SU-DHL-6 (cell line): ENCODE results near the gene CLDN6.

Experiments used
- H2AFZ ChIP-seq: fragments of 200-600 bp; sonication (generic); 2 replicates; pipeline ENCODE4 v1.6.1; 2014; ENCODE audit warnings: low read depth, mild to moderate bottlenecking, moderate library complexity, mixed read lengths, antibody characterized with exemption, low read length; ENCODE audit not compliant: severe bottlenecking
- H3F3A ChIP-seq: fragments of 200-600 bp; shearing (Covaris generic); 2 replicates; pipeline ENCODE4 v1.6.0; 2016; ENCODE audit warnings: antibody characterized with exemption, mild to moderate bottlenecking; ENCODE audit not compliant: insufficient read depth
- H3K27ac ChIP-seq: fragments of 200-600 bp; sonication (generic); 2 replicates; pipeline ENCODE4 v1.5.1; 2016; ENCODE audit warnings: low read depth, mild to moderate bottlenecking, low read length, moderate library complexity, mixed read lengths
- H3K27me3 ChIP-seq: fragments of 200-600 bp; sonication (generic), shearing (Covaris generic); 2 replicates; pipeline ENCODE4 v1.6.0; 2014; ENCODE audit warnings: mild to moderate bottlenecking, low read length
- H3K36me3 ChIP-seq: fragments of 200-600 bp; sonication (generic); 2 replicates; pipeline ENCODE4 v1.6.1; 2014; ENCODE audit warnings: mild to moderate bottlenecking, low read length, mixed read lengths
- H3K4me2 ChIP-seq: fragments of 300-600, 200-600 bp; shearing (Covaris generic), sonication (generic); 2 replicates; pipeline ENCODE4 v1.6.0; 2014; ENCODE audit warnings: low read length, low read depth, mild to moderate bottlenecking; ENCODE audit not compliant: poor library complexity, severe bottlenecking
- H3K4me3 ChIP-seq: fragments of 200-600 bp; sonication (generic); 2 replicates; pipeline ENCODE4 v1.5.1; 2014; ENCODE audit warnings: antibody characterized with exemption, low read length, mild to moderate bottlenecking, mixed read lengths; ENCODE audit not compliant: insufficient read depth, poor library complexity, severe bottlenecking
- H3K79me2 ChIP-seq: fragments of 200-600 bp; sonication (generic); 2 replicates; pipeline ENCODE4 v1.6.1; 2014; ENCODE audit warnings: mild to moderate bottlenecking, low read length, moderate library complexity; ENCODE audit not compliant: insufficient read depth
- H3K9ac ChIP-seq: fragments of 200-600 bp; sonication (generic); 2 replicates; pipeline ENCODE4 v1.7.0; 2014; ENCODE audit warnings: mild to moderate bottlenecking, low read length
- H3K9me2 ChIP-seq: fragments of 200-600 bp; sonication (generic); replicated peaks from 2 replicates; pipeline ENCODE4 v1.6.1; 2014; ENCODE audit warnings: low read length; ENCODE audit not compliant: insufficient read depth
- H3K9me3 ChIP-seq: fragments of 200-600 bp; sonication (generic); 2 replicates; pipeline ENCODE4 v1.6.1; 2014; ENCODE audit warnings: low read length, mixed read lengths; ENCODE audit not compliant: insufficient read depth
- H4K20me1 ChIP-seq: fragments of 200-600 bp; sonication (generic); 2 replicates; pipeline ENCODE4 v1.6.1; 2014; ENCODE audit warnings: low read depth, mild to moderate bottlenecking, antibody characterized with exemption, low read length, moderate library complexity, mixed read lengths
- CTCF ChIP-seq: fragments of 200-600 bp; sonication (generic); IDR thresholded peaks from one replicate; pipeline ENCODE4 v1.5.1; 2017; ENCODE audit warnings: antibody characterized with exemption, mild to moderate bottlenecking, low read length, moderate library complexity; ENCODE audit not compliant: insufficient read depth, poor library complexity, severe bottlenecking
- EZH2phosphoT487 ChIP-seq: fragments of 200-600 bp; sonication (generic), shearing (Covaris generic); conservative IDR thresholded peaks from 2 replicates; pipeline ENCODE4 v1.6.1; 2018; ENCODE audit warnings: mild to moderate bottlenecking, antibody characterized with exemption, low read length, moderate library complexity, mixed read lengths

The CLDN6 gene

GRCh38 chr16:2973093-2973492, 44.9 kb downstream of the CLDN6 start:
- Histone ChIP-seq H2AFZ (no peak overlapping the region), H3K27ac (peak overlapping the region; percentile 93), H3K27me3 (no peaks in the 10 kb centered on the region), H3K9ac (no peak overlapping the region), H3K36me3 (no peaks in the 10 kb centered on the region), H3K9me2 (no peaks in the 10 kb centered on the region), H3K4me3 (no peak overlapping the region), H4K20me1 (peaks cover 4% of the 10 kb centered on the region; the same call in 1 of the 2 replicates), H3K79me2 (peaks cover 29% of the 10 kb centered on the region), H3K9me3 (no peaks in the 10 kb centered on the region), H3F3A (peaks cover 43% of the 10 kb centered on the region), H3K4me2 (no peak overlapping the region)
- TF ChIP-seq CTCF, result no peak
- no peak for TF ChIP-seq EZH2phosphoT487

GRCh38 chr16:2971985-2972784, 45.8 kb downstream of the CLDN6 start:
- H3K36me3 ChIP-seq, result no peaks in the 10 kb centered on the region
- no peaks in the 10 kb centered on the region for H3K27me3 ChIP-seq
- H3K9ac ChIP-seq, result no peak overlapping the region
- H3F3A ChIP-seq, result peaks cover 46% of the 10 kb centered on the region
- peaks cover 24% of the 10 kb centered on the region for H3K79me2 ChIP-seq
- peaks cover 4% of the 10 kb centered on the region; the same call in 1 of the 2 replicates for H4K20me1 ChIP-seq
- H3K4me3 ChIP-seq, result no peak overlapping the region
- H2AFZ ChIP-seq, result no peak overlapping the region
- peak overlapping the region; percentile 71 for H3K4me2 ChIP-seq
- TF ChIP-seq EZH2phosphoT487 (no peak), CTCF (no peak)
- H3K9me2 ChIP-seq, result no peaks in the 10 kb centered on the region
- H3K9me3 ChIP-seq, result no peaks in the 10 kb centered on the region
- peak overlapping the region; percentile 93 for H3K27ac ChIP-seq

- H3F3A ChIP-seq, result peaks cover 46% of the 10 kb centered on the region
- peaks cover 4% of the 10 kb centered on the region; the same call in 1 of the 2 replicates for H4K20me1 ChIP-seq
- H3K9me3 ChIP-seq, result no peaks in the 10 kb centered on the region
- H3K9ac ChIP-seq, result peak overlapping the region; percentile 98
- no peaks in the 10 kb centered on the region for H3K27me3 ChIP-seq
- peaks cover 22% of the 10 kb centered on the region for H3K79me2 ChIP-seq
- H3K36me3 ChIP-seq, result no peaks in the 10 kb centered on the region
- peak overlapping the region; percentile 71 for H3K4me2 ChIP-seq
- no peaks in the 10 kb centered on the region for H3K9me2 ChIP-seq
- TF ChIP-seq CTCF (no peak), EZH2phosphoT487 (no peak)
- H2AFZ ChIP-seq, result no peak overlapping the region
- H3K4me3 ChIP-seq, result peak overlapping the region; percentile 98
- peak overlapping the region; percentile 93 for H3K27ac ChIP-seq
These were observed 46.6 kb downstream of the CLDN6 start for GRCh38 chr16:2971134-2971984.
